Fibroblast of skin of abdomen (primary cell): ENCODE data around the gene RAI2.

Source experiments
- DNase-seq: peaks from one replicate; pipeline ENCODE4 v3.0.0-alpha.2; 2013

The RAI2 gene

DNA sequence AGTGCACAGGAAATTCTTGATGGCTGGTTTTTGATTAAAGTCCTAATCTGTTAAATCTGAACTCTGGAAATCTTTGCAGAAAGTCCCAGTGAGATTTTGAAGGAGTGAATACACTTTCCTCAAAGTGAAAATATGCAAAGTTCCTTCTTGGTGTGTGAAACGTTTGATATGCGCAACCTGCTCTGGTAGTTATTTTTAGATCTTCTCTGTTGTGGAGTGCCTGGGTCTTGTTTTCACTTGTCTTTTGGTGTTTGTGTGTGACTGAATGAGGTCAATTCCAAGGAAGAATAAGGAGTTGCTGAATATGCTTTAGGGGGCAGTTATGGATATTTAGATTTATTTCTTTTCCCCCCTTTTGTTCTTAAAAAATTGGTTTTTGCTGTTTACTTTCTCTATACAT, 82.1 kb downstream of the RAI2 start:
- DNase-seq, result no peak

- DNase-seq, result no peak
These were observed 87.0 kb downstream of the RAI2 start for GRCh38 chrX:17774053-17774452.

DNA sequence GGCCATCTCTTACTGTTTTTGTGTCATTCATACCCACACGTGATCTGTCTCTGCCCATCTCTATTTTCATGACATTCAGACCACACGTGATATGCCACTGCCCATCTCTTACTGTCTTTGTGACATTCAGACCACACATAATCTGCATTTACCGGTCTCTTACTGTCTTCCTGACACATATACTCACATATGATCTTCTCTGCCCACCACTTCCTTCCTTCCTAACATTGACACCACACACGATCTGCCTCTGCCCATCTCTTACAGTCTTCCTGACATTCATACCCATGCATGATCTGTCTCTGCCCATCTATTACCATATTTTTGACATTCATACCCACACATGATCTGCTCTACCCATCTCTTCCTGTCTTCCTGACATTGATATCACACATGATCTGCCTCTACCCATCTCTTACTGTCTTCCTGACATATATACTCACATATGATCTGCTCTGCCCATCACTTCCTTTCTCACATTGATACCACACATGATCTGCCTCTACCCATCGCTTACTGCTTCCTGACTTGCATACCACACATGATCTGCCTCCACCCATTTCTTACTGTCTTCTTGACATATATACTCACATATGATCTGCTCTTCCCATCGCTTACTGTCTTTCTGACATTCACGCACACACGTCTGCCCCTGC, 87.7 kb downstream of the RAI2 start:
- DNase-seq, result no peak

- DNase-seq, result no peak
These were observed 91.3 kb downstream of the RAI2 start for GRCh38 chrX:17769701-17770269.

GRCh38 chrX:17768997-17769396, 92.1 kb downstream of the RAI2 start:
- DNase-seq, result no peak

DNA sequence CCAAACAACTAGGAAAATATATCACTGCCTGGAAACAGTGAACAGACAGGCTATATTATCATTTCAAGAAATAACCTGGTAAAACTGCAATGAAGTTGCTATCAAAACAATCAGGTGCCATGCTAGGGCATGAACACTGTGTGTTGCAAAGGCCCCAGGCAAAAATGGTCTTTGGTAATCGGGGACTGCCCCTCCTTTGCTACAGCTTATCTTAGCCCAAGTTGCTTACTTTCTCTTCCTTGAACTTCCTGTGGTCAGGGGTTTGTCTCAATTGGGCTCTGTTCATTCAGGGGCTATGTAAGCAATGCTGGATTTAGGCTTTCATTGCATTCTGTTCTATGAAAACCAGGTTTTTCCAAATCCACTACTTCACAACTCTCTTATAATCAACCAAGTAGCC, 93.4 kb downstream of the RAI2 start:
- DNase-seq, result no peak

DNA sequence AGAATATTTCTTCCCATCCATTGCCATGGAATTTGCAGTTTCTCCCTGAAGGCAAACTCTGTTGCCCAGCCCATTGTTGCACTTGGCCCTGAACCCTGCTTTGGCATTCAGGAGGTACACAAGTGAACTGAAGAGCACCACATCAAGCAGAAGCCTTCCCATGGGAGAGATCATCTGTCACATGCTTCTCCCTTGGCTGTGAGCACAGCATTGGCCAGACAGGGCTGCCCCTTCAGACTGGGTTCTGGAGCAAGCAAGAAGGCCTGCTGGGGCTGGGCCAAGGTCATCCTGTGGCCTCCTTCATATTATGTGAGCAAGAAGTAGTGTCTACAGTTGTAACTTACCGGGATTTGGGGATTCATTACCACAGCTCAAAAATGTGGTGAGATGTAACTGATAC, 101.1 kb downstream of the RAI2 start:
- no peak for DNase-seq

- DNase-seq, result no peak
These were observed 102.7 kb downstream of the RAI2 start for GRCh38 chrX:17758382-17758781.

DNA sequence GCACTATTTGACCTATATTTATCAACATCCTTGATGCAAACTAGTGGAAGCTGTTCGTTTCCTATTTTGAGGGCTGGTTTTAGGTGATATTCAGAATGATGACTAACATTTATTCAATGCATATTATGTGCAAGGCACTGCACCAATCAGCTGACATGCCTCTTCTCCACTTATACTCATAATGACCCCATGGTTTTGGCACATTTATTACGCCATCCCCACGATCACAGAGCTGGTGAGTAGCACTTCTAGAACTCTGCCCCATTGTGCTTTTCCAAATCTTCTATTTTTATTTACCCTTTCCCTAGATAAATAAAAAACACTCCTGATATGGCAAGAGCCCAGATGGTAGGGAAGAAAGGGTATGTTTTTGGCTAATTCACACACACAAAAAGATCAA, 110.7 kb downstream of the RAI2 start:
- no peak for DNase-seq
